ENCODE data around the gene VWC2L.

The VWC2L gene

DNA sequence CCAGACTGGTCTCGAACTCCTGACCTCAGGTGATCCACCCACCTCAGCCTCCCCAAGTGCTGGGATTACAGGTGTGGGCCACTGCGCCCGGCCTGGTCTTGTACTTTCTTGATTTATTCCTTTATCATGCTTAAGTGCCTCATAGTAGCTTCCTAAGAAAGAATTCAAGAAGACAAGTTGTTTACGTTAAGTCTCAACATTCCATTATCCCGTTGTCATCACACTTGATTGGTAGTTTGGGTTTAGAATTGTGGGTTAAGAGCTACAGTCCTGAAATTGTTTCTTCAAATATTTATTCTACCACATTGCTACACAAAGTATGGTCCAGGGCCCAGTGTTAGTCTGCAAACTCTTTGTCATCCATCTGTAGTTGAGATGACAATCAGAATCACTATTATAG is 194.0 kb downstream of the VWC2L start:
- no peak for DNase-seq

DNA sequence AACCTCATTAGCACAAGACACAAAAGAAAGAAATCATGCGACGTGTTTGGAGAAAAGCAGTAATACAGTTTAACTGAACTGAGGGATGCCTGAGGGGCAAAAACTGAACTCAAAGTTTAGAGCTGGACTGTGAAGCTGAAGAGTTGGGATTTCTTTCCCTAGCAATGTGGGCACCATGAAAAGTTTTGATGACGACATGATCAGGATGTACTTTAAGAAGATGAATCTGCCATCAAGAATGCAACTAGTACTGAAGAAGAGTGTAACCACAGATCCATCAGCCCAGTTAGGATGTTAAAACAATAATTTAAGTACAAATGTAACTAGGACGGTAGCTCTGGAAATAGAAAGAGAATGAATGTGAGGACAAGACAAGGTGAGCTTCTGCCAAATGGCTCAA is 196.2 kb downstream of the VWC2L start:
- DNase-seq = no peak

DNA sequence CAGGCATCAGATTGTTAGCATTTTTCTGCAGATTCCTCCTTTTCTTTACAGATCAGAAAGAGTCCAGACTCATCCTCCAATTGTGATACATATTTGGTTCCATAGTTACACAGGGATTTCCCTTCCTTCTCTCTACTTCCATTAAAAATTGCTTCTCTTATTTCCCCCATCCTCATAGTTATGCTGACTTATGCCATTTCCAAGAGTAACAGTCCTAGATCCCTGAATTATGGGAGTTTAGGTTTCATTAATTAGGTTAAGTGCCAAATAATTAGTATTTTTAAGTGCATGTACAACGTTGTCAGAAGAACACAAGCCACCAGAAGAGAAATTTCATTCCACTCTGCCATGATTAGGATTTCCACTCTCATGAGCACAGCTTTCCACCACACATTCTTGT is 200.2 kb downstream of the VWC2L start:
- DNase-seq = no peak

DNA sequence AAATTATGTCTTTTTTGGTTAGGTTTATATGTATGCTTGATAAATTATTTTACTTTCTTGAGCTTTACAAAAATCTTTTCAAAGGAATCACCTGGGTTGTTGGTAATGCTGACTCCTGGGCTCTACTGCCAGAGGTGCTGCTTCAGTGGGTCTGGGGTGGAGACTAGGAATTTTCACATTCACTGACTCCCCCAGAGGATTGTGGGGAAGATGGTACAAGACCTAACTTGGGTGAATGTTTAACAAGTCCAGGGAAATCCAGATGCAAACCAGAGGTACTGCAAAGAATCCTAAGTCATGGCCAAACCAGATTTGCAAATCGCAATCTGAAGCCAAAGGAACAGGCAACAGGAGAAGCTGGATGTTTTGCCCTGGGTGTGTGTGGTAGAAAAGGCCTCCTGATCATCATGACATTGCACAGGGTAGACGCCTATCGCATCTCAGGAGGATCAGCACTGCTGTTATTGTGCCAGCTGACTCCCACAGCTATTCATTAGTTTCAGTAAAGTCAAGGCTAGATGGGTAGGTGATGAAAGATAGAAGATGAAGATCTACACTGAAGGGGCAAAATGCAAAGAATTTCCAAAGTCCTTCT is 213.4 kb downstream of the VWC2L start:
- no peak for DNase-seq

DNA sequence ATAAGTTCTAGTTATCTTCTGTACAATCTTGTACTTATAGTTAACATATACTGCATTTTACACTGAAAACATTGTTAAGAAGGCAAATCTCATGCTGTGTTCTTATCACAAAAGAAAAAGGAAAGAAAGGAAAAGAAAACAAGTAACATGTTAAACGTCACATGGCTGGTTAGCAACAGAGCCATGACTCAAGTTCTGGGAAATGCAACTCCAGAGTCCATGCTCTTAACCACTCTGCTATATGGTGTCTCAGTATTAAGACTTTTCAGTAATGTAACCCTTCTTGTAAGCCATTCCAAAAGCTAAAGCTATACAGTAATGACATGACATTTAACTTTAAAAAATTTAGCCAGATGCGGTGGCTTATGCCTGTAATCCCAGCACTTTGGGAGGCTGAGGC is 217.2 kb downstream of the VWC2L start:
- DNase-seq = no peak

Data from stimulated activated CD4-positive, alpha-beta T cell treated with anti-CD3 and anti-CD28 coated beads, Interleukin-12 subunit alpha, Interleukin-12 subunit beta, amount 100 ng/mL, for 4 hours (primary cell).